HEK293 (cell line): ENCODE measurements around the gene DYNLL1.

ENCODE experiments used
- KLF17 ChIP-seq: fragments of 450-650 bp; formaldehyde crosslinking; IDR thresholded peaks from 2 replicates; pipeline ENCODE4 v1.5.1; 2016; ENCODE audit warnings: missing biosample characterization, missing genetic modification characterization
- PRDM1 ChIP-seq: fragments of 450-650 bp; formaldehyde crosslinking; IDR thresholded peaks from 2 replicates; pipeline ENCODE4; 2016; ENCODE audit warnings: missing biosample characterization, missing genetic modification characterization
- SETDB1 ChIP-seq: IDR thresholded peaks from one replicate; pipeline ENCODE4 v1.6.1; 2017; ENCODE audit warnings: mild to moderate bottlenecking, low read length, moderate library complexity, mixed read lengths; ENCODE audit not compliant: insufficient read length
- ZIC2 ChIP-seq: fragments of 450-650 bp; formaldehyde crosslinking; IDR thresholded peaks from 2 replicates; pipeline ENCODE4 v1.5.1; 2016; ENCODE audit warnings: missing biosample characterization, missing genetic modification characterization
- ZNF146 ChIP-seq: fragments of 450-650 bp; formaldehyde crosslinking; IDR thresholded peaks from 2 replicates; pipeline ENCODE4 v1.5.1; 2016; ENCODE audit warnings: missing biosample characterization, missing genetic modification characterization
- ZNF175 ChIP-seq: fragments of 450-650 bp; formaldehyde crosslinking; IDR thresholded peaks from 2 replicates; pipeline ENCODE4 v1.5.1; 2016; ENCODE audit warnings: missing biosample characterization, missing genetic modification characterization
- ZNF18 ChIP-seq: fragments of 450-650 bp; formaldehyde crosslinking; IDR thresholded peaks from 2 replicates; pipeline ENCODE4 v1.5.1; 2016; ENCODE audit warnings: missing biosample characterization, missing genetic modification characterization
- ZNF19 ChIP-seq: fragments of 450-650 bp; formaldehyde crosslinking; IDR thresholded peaks from 2 replicates; pipeline ENCODE4; 2016; ENCODE audit warnings: missing biosample characterization, missing genetic modification characterization, low read depth
- ZNF23 ChIP-seq: fragments of 450-650 bp; formaldehyde crosslinking; IDR thresholded peaks from 2 replicates; pipeline ENCODE4 v1.5.1; 2016; ENCODE audit warnings: missing biosample characterization, missing genetic modification characterization, borderline replicate concordance
- ZNF274 ChIP-seq, 2 experiments: fragments of 200-500 bp in 1 of 2; fragments of 450-650 bp in 1 of 2; sonication (Bioruptor generic) in 1 of 2; formaldehyde crosslinking in 1 of 2; IDR thresholded peaks; 2 replicates each; pipeline versions ENCODE4 v1.5.1 to v1.6.1; 2014 to 2016; ENCODE audit warnings: borderline replicate concordance in 1 of 2, inconsistent platforms in 1 of 2, low read length in 1 of 2, missing biosample characterization in 1 of 2, missing genetic modification characterization in 1 of 2
- ZNF335 ChIP-seq: fragments of 450-650 bp; formaldehyde crosslinking; conservative IDR thresholded peaks from 2 replicates; pipeline ENCODE4 v1.5.1; 2016; ENCODE audit warnings: missing biosample characterization, missing genetic modification characterization
- ZNF416 ChIP-seq: fragments of 450-650 bp; formaldehyde crosslinking; IDR thresholded peaks from 2 replicates; pipeline ENCODE4 v1.5.1; 2016; ENCODE audit warnings: missing biosample characterization, missing genetic modification characterization
- ZNF423 ChIP-seq: fragments of 450-650 bp; formaldehyde crosslinking; IDR thresholded peaks from 2 replicates; pipeline ENCODE4 v1.5.1; 2016; ENCODE audit warnings: missing biosample characterization, missing genetic modification characterization
- ZNF48 ChIP-seq: fragments of 450-650 bp; formaldehyde crosslinking; IDR thresholded peaks from 2 replicates; pipeline ENCODE4 v1.5.1; 2016; ENCODE audit warnings: missing biosample characterization, missing genetic modification characterization
- ZNF510 ChIP-seq: fragments of 450-650 bp; formaldehyde crosslinking; IDR thresholded peaks from 2 replicates; pipeline ENCODE4 v1.5.1; 2018; ENCODE audit warnings: mild to moderate bottlenecking, missing genetic modification characterization, missing biosample characterization; ENCODE audit not compliant: insufficient replicate concordance
- ZNF518A ChIP-seq: fragments of 450-650 bp; formaldehyde crosslinking; conservative IDR thresholded peaks from 2 replicates; pipeline ENCODE4 v1.5.1; 2016; ENCODE audit warnings: low read depth, missing biosample characterization, missing genetic modification characterization
- ZNF549 ChIP-seq: fragments of 450-650 bp; IDR thresholded peaks from 2 replicates; pipeline ENCODE4 v1.5.1; 2018; ENCODE audit warnings: missing biosample characterization, missing genetic modification characterization, mild to moderate bottlenecking, inconsistent platforms, moderate library complexity
- ZNF555 ChIP-seq: fragments of 450-650 bp; formaldehyde crosslinking; conservative IDR thresholded peaks from 2 replicates; pipeline ENCODE4 v1.5.1; 2017; ENCODE audit warnings: missing biosample characterization, mild to moderate bottlenecking, missing genetic modification characterization, inconsistent platforms
- ZNF561 ChIP-seq: fragments of 450-650 bp; IDR thresholded peaks from 2 replicates; pipeline ENCODE4 v1.5.1; 2018; ENCODE audit warnings: missing biosample characterization, missing genetic modification characterization, borderline replicate concordance
- ZNF600 ChIP-seq: fragments of 450-650 bp; formaldehyde crosslinking; IDR thresholded peaks from 2 replicates; pipeline ENCODE4 v1.5.1; 2016; ENCODE audit warnings: missing biosample characterization, missing genetic modification characterization
- ZNF707 ChIP-seq: fragments of 450-650 bp; formaldehyde crosslinking; IDR thresholded peaks from 2 replicates; pipeline ENCODE4 v1.5.1; 2016; ENCODE audit warnings: missing biosample characterization, missing genetic modification characterization
- ZNF768 ChIP-seq: fragments of 450-650 bp; formaldehyde crosslinking; IDR thresholded peaks from 2 replicates; pipeline ENCODE4 v1.5.1; 2018; ENCODE audit warnings: missing biosample characterization, mild to moderate bottlenecking, missing genetic modification characterization
- ZNF837 ChIP-seq: fragments of 450-650 bp; formaldehyde crosslinking; IDR thresholded peaks from 2 replicates; pipeline ENCODE4 v1.5.1; 2016; ENCODE audit warnings: missing biosample characterization, missing genetic modification characterization
- TF ChIP-seq, protein P1 (sequence below): fragments of 450-650 bp; formaldehyde crosslinking; IDR thresholded peaks from 2 replicates; pipeline ENCODE4 v1.5.1; 2016; ENCODE audit warnings: missing biosample characterization, missing genetic modification characterization
- TF ChIP-seq, protein P2 (sequence below): fragments of 450-650 bp; formaldehyde crosslinking; IDR thresholded peaks from 2 replicates; pipeline ENCODE4 v1.5.1; 2016; ENCODE audit warnings: missing biosample characterization, missing genetic modification characterization, borderline replicate concordance

The DYNLL1 gene

DNA sequence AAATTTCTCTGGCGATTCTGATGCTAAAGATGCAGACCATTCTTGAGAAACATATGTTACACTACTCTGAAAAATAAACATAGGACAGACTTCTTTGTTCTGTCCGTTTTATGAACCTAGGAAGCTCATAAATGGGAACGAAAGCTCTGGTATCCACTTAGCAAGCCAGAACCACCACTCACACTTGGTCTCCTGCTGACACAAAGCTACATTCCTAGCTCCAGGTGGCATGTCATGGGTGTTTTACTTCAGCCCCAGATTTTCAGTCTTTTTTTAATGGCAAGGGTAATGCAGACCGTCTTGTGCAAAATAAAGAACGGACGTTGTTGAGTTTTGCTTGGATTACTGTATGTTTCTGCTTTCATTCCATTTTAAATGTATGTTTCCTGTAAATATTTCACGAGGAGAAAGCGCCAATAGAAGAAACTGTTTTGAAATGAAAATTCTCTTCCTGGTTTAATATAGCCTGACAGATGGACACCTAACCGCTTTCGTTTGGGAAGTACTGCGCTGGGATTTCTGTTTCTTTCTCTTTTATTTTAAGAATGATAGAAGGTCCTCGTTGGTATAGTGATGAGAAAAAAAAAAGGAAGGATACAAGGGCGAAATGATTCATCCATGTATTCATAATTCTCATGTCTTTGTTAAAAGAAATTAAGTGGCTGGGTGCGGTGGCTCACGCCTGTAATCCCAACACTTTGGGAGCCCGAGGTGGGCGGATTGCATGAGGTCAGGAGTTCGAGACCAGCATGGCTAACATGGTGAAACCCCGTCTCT is 33.9 kb downstream of the DYNLL1 start (continued):
- TF ChIP-seq KLF17 (tag by site-specific recombination) (no peak; the same call in 1 of the 2 replicates), ZNF274 (IDR thresholded peaks at IDR 0.05; ENCODE audit: low read length) (no peak), ZNF274 (tag by site-specific recombination; IDR thresholded peaks at IDR 0.05; ENCODE audit: borderline replicate concordance) (no peak), ZIC2 (peak; percentile 89), ZNF19 (no peak), ZNF549 (tag by site-specific recombination) (no peak), ZNF518A (tag by site-specific recombination) (no peak), ZNF18 (tag by site-specific recombination) (peak; percentile 67), ZNF416 (tag by site-specific recombination) (no peak), ZNF175 (no peak), ZNF768 (tag by site-specific recombination) (no peak), ZNF561 (tag by site-specific recombination) (no peak), ZNF510 (no peak), ZNF837 (tag by site-specific recombination) (no peak), ZNF423 (tag by site-specific recombination) (peak; percentile 85), SETDB1 (no peak), ZNF555 (tag by site-specific recombination) (no peak), ZNF23 (no peak), ZNF48 (no peak), ZNF146 (tag by site-specific recombination) (no peak), PRDM1 (tag by site-specific recombination) (peak; percentile 91), ZNF335 (peak; percentile 74; the same call in 1 of the 2 replicates), ZNF707 (tag by site-specific recombination) (no peak), ZNF600 (tag by site-specific recombination) (peak; percentile 85)
- TF ChIP-seq, protein P1, sequence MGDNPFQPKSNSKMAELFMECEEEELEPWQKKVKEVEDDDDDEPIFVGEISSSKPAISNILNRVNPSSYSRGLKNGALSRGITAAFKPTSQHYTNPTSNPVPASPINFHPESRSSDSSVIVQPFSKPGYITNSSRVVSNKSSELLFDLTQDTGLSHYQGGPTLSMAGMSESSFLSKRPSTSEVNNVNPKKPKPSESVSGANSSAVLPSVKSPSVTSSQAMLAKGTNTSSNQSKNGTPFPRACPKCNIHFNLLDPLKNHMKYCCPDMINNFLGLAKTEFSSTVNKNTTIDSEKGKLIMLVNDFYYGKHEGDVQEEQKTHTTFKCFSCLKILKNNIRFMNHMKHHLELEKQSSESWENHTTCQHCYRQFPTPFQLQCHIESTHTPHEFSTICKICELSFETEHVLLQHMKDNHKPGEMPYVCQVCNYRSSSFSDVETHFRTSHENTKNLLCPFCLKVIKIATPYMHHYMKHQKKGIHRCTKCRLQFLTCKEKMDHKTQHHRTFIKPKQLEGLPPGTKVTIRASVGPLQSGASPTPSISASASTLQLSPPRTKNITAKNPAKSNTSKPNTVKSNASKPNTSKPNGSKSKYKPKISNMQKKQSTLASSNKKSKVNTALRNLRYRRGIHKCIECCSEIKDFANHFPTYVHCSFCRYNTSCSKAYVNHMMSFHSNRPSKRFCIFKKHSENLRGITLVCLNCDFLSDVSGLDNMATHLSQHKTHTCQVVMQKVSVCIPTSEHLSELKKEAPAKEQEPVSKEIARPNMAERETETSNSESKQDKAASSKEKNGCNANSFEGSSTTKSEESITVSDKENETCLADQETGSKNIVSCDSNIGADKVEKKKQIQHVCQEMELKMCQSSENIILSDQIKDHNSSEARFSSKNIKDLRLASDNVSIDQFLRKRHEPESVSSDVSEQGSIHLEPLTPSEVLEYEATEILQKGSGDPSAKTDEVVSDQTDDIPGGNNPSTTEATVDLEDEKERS: no peak
- TF ChIP-seq, protein P2, sequence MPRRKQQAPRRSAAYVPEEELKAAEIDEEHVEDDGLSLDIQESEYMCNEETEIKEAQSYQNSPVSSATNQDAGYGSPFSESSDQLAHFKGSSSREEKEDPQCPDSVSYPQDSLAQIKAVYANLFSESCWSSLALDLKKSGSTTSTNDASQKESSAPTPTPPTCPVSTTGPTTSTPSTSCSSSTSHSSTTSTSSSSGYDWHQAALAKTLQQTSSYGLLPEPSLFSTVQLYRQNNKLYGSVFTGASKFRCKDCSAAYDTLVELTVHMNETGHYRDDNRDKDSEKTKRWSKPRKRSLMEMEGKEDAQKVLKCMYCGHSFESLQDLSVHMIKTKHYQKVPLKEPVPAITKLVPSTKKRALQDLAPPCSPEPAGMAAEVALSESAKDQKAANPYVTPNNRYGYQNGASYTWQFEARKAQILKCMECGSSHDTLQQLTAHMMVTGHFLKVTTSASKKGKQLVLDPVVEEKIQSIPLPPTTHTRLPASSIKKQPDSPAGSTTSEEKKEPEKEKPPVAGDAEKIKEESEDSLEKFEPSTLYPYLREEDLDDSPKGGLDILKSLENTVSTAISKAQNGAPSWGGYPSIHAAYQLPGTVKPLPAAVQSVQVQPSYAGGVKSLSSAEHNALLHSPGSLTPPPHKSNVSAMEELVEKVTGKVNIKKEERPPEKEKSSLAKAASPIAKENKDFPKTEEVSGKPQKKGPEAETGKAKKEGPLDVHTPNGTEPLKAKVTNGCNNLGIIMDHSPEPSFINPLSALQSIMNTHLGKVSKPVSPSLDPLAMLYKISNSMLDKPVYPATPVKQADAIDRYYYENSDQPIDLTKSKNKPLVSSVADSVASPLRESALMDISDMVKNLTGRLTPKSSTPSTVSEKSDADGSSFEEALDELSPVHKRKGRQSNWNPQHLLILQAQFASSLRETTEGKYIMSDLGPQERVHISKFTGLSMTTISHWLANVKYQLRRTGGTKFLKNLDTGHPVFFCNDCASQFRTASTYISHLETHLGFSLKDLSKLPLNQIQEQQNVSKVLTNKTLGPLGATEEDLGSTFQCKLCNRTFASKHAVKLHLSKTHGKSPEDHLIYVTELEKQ (tag by site-specific recombination): no peak
